Esophagus muscularis mucosa (tissue), 4 donors: Measurements from ENCODE around the gene ZNF655. TPM values are rescaled to one million over a fixed set of nuclear protein-coding genes. Genes with fewer than 3 reads are reported as not detected.

Experiments used
- DNase-seq: peaks from one replicate; pipeline ENCODE4 v3.0.0-alpha.2; 2017; ENCODE audit errors: extremely low spot score
- H3K27ac ChIP-seq, 4 donors: fragments of 200-600 bp; sonication (generic); replicated peaks in 1 of 4; 1 replicate in 3 of 4; 2 replicates in 1 of 4; pipeline ENCODE4 v1.5.1; 2016 to 2019; ENCODE audit warnings: mild to moderate bottlenecking in 1 of 4
- H3K27me3 ChIP-seq, 4 donors: fragments of 200-600 bp; sonication (generic); one replicate each; pipeline versions ENCODE4 v1.5.1 to v1.6.0; 2016 to 2019
- H3K36me3 ChIP-seq, 4 donors: fragments of 200-600 bp; sonication (generic); one replicate each; pipeline ENCODE4 v1.5.1; 2016 to 2019
- H3K4me1 ChIP-seq, 4 donors: fragments of 200-600 bp; sonication (generic); one replicate each; pipeline ENCODE4 v1.5.1; 2016 to 2019
- H3K4me3 ChIP-seq, 4 donors: fragments of 200-600 bp; sonication (generic); 1 replicate in 2 of 4; 2 replicates in 2 of 4; pipeline ENCODE4 v1.5.1; 2016 to 2019; ENCODE audit warnings: mild to moderate bottlenecking in 4 of 4, moderate library complexity in 1 of 4
- H3K9me3 ChIP-seq, 4 donors: fragments of 200-600 bp; sonication (generic); 1 replicate in 3 of 4; 2 replicates in 1 of 4; pipeline ENCODE4 v1.5.1; 2016 to 2019
- EP300 ChIP-seq: sonication (generic); formaldehyde crosslinking; IDR thresholded peaks from one replicate; pipeline ENCODE4 v1.6.1; 2017; ENCODE audit warnings: antibody characterized with exemption
- POLR2A ChIP-seq: fragments of 450-650 bp; IDR thresholded peaks from one replicate; pipeline ENCODE4 v1.6.1; 2017; ENCODE audit warnings: antibody characterized with exemption, moderate library complexity, mild to moderate bottlenecking, low read depth
- POLR2AphosphoS5 ChIP-seq, 2 donors: sonication (generic); formaldehyde crosslinking; IDR thresholded peaks; one replicate each; pipeline ENCODE4 v1.6.1; 2017; ENCODE audit warnings: antibody characterized with exemption in 2 of 2
- WGBS: methylation state at CpG from one replicate; pipeline ENCODE4 v1.1.5; 2018; 5-methylcytosine and 5-hydroxymethylcytosine counted together
- intact Hi-C: fragments of 100-400 bp; cut with DNase I; formaldehyde crosslinking; loops from one replicate; pipeline ENCODE4 v1.15.1; 2023
- total RNA-seq, 4 donors: library from RNA; depleted of rRNA; stranded (reverse); fragments of >200 nt; gene quantifications; one replicate each; pipeline versions ENCODE4 v1.1.0 to v1.2.1, GENCODE V29; 2016
- TF ChIP-seq, protein P1 (sequence below), 3 experiments: fragments of 200-600 bp in 2 of 3; fragments of 450-650 bp in 1 of 3; sonication (generic) in 2 of 3; IDR thresholded peaks; one replicate each; pipeline ENCODE4 v1.5.1; 2017 to 2019; ENCODE audit warnings: antibody characterized with exemption in 3 of 3, mild to moderate bottlenecking in 2 of 3, moderate library complexity in 1 of 3

ZNF655 gene
- total RNA-seq, 4 donors from 2014 or later: 92.3 to 140 (median 112) TPM

DNA sequence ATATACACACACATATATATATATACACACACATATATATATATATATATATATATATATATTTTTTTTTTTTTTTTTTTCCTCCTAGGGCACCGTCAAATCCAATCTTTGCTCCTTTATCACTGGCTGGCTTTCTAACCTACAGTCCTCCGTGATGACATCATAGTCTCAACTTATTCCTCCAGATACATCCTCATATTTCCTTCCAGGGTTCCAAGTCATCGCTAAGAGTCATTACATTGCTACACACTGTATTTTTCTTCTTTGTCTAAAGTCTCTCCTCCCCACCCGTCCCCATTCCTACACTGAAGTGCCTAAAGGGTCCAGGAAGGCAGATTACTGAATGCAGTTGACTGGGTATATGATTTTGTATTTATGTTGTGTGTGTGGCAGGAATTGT, 5.4 kb upstream of the ZNF655 start:
- TF ChIP-seq POLR2A: no peak
- TF ChIP-seq, protein P1, sequence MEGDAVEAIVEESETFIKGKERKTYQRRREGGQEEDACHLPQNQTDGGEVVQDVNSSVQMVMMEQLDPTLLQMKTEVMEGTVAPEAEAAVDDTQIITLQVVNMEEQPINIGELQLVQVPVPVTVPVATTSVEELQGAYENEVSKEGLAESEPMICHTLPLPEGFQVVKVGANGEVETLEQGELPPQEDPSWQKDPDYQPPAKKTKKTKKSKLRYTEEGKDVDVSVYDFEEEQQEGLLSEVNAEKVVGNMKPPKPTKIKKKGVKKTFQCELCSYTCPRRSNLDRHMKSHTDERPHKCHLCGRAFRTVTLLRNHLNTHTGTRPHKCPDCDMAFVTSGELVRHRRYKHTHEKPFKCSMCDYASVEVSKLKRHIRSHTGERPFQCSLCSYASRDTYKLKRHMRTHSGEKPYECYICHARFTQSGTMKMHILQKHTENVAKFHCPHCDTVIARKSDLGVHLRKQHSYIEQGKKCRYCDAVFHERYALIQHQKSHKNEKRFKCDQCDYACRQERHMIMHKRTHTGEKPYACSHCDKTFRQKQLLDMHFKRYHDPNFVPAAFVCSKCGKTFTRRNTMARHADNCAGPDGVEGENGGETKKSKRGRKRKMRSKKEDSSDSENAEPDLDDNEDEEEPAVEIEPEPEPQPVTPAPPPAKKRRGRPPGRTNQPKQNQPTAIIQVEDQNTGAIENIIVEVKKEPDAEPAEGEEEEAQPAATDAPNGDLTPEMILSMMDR (IDR thresholded peaks at IDR 0.05): no peak
- no peak for TF ChIP-seq EP300
- no peak for TF ChIP-seq POLR2AphosphoS5 (IDR thresholded peaks at IDR 0.05)

DNA sequence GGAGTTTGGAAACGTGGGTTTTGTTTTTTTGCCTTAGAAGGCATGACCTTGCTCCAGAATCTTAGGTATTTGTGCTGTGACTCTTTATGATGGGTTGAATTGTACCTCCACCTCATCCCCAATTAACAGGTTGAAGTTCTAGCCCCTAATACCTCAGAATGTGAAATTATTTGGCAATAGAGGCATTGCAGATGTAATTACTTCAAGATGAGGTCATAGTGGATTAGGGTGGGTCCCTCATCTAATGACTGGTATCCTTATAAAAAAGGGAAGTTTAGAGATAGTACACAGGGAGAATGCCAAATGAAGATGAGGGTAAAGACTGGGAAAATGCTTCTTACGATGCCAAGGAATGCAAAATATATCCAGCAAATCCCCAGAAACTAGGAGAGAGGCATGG, 3.5 kb upstream of the ZNF655 start:
- Histone ChIP-seq H3K9me3 (no peaks in the 10 kb centered on the region), H3K27ac (no peak overlapping the region), H3K4me3 (no peak overlapping the region), H3K36me3 (peaks cover 0 to 37% (median 8%) of the 10 kb centered on the region in 4 donors), H3K27me3 (no peaks in the 10 kb centered on the region), H3K4me1 (peaks cover 30 to 57% (median 43%) of the 10 kb centered on the region in 4 donors)
- WGBS: 83% methylated on average over 2 of the region's 2 CpGs
- intact Hi-C loops: loop anchor here (5.0 kb wide), 2 partner anchors 53 to 62 kb away; partner anchors contain the start of genes ZKSCAN5, ZNF394 and ZSCAN25
- no peak for DNase-seq
- TF ChIP-seq, protein P1 (IDR thresholded peaks at IDR 0.05): no peak
- TF ChIP-seq POLR2A: no peak
- no peak for TF ChIP-seq EP300
- no peak for TF ChIP-seq POLR2AphosphoS5 (IDR thresholded peaks at IDR 0.05)

More for the DNA sequence above, 5.4 kb upstream of the ZNF655 start:
- H3K9me3 ChIP-seq: no peaks in the 10 kb centered on the region
- no peak for DNase-seq
- peaks cover 23 to 47% (median 35%) of the 10 kb centered on the region in 4 donors for H3K4me1 ChIP-seq
- peaks cover 4 to 47% (median 12%) of the 10 kb centered on the region in 4 donors for H3K36me3 ChIP-seq
- intact Hi-C loops: loop anchor here (5.0 kb wide), 1 partner anchor 51 kb away; the partner anchor contains the start of genes ZKSCAN5 and ZNF394
- H3K4me3 ChIP-seq: no peak overlapping the region
- 93% methylated on average over 4 of the region's 4 CpGs for WGBS
- no peaks in the 10 kb centered on the region for H3K27me3 ChIP-seq
- H3K27ac ChIP-seq: no peak overlapping the region

DNA sequence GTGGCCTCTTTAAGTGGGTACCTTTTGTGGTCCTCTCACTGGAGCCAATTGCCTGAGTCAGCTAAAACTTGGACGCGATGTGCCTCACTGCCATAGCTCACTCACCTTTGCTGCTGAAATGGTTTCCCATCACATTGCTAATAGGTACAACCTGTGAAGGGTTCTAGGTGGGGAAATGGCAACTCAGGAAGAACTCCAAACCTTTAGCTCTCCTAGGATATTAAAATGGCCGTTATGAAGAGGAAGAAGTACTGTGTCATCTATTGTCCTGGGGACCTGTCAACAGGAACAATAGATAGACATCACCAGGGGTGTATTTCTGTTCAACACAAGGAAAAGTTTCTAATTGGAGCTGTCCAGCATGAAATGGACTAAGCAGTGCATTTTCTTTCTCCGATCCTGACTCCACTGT, 1.2 kb upstream of the ZNF655 start:
- TF ChIP-seq EP300 (no peak), POLR2AphosphoS5 (IDR thresholded peaks at IDR 0.05) (no peak), POLR2A (no peak)
- TF ChIP-seq, protein P1 (IDR thresholded peaks at IDR 0.05): no peak
- intact Hi-C loops: loop anchor here (5.0 kb wide), 1 partner anchor 60 kb away; the partner anchor contains the start of gene ZSCAN25
- no peak for DNase-seq
- Histone ChIP-seq H3K4me1 (peaks cover 31 to 60% (median 49%) of the 10 kb centered on the region in 4 donors), H3K4me3 (peak overlapping the region; percentile 72 to 97 (median 96)), H3K36me3 (peaks cover 19 to 57% (median 27%) of the 10 kb centered on the region in 4 donors), H3K27ac (peak overlapping the region; percentile 97 to 98 (median 98)), H3K27me3 (no peaks in the 10 kb centered on the region), H3K9me3 (no peaks in the 10 kb centered on the region)
- 68% methylated on average over 4 of the region's 4 CpGs for WGBS

DNA sequence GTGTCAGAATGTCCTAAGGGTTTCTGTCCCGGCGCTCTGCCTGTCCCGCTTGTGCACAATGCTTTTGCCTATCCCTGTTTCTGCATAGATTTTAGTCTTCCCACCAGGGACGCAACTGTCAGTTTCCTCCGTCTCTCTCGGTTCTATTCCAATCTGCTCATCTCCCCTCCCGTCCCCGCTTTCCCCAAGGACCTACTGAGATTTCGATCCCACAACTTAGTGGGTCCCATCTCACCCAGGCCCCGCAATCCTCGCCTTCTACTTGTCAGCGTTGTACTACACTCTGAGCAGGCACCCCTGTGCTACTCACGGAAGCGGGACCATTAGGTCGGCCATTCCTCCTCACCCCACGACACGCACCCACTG, 519 bp upstream of the ZNF655 start:
- 5% methylated on average over 15 of the region's 17 CpGs for WGBS
- no peak for DNase-seq
- intact Hi-C loops: loop anchor here (5.0 kb wide), 1 partner anchor 59 kb away; the partner anchor contains the start of gene ZSCAN25
- Histone ChIP-seq H3K36me3 (peaks cover 24 to 64% (median 34%) of the 10 kb centered on the region in 4 donors), H3K9me3 (no peaks in the 10 kb centered on the region), H3K27ac (peak overlapping the region; percentile 97 to 98 (median 98)), H3K4me3 (peak overlapping the region; percentile 72 to 97 (median 96)), H3K27me3 (no peaks in the 10 kb centered on the region), H3K4me1 (peaks cover 31 to 62% (median 51%) of the 10 kb centered on the region in 4 donors)
- TF ChIP-seq POLR2AphosphoS5 (IDR thresholded peaks at IDR 0.05) (no peak), POLR2A (no peak), EP300 (peak; percentile 14)
- TF ChIP-seq, protein P1 (IDR thresholded peaks at IDR 0.05): no peak
